HG02623 (cell line): Measurements from ENCODE around the gene POC1B.

ENCODE experiments used
- ATAC-seq: cut with Tn5 transposase; IDR thresholded peaks from one replicate; pipeline ENCODE4 v1.9.1; 2021; ENCODE audit warnings: moderate library complexity; ENCODE audit not compliant: unreplicated experiment

The POC1B gene

DNA sequence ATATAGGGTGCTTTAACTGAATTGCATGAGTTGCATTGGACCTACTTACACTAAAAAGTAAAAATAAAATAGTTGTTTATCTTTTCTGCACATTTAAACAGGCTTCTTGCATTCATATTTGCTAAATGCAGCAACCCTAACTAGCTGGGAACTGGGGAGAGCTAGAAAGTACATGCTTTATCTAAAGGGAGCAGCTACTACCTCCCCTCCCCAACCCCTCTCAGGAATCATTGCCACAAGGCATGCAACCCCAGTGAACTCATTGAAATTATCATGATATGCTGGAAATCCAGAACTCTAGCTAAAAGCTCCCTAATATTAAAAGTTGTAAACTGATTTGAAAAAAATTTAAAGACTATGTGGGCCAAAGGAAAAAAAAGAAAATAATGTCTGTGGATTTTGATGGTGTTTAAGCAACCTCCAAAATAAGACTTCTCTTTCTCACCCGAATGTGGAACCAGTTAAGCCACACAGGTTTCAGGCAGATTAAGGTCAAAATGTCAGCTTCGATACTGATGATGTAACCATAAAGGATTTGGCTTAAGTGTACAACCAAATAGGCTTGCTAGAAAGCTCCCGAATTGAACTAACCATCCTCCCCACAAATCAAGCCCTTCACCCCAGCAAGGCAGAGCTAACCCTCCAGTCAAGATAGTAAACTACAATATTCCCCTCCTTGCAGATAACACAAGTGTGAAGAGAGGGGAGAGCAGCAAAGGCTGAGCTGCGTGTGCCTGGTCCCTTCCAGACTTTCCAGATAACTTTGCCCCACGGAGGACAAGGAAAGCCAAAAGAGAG lies 13.8 kb upstream of the POC1B start:
- ATAC-seq, result no peak

DNA sequence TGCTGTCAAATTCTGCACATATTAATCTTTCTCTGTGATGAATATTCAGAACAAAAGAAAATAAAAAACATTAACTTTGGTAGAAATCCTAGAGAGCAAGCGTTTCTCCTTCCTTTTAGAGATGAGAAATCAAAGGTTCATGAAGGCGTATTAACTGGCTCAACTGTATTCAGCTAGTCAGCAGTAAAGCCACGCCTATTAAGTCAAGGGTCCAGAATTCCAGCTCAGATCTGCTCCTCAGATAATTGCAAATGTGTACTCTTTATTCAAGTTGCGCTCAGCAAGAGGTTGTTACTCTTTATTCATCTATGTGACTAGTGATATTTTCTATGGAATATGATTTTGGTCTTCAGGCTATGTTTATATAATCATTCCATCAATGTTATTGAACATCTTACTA lies 13.1 kb upstream of the POC1B start:
- ATAC-seq, result no peak

DNA sequence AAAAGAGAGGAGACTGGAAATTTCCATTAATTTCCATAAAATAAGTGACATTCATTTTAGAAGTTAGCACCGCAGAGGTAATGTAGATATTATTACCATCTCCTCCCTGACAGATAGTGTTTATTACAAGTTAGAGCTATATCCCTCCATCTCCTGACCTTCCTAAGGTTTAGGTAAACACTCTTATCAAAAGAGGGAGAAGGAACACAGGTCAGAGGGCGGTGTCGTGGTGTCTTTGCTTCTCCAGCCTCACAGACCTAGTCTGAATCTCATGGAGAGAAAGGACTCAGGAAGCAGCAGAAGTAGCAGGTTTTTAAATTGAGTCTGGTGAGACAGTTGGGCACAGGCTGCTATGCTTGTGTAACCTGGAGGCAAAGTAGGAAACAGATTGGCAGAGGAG lies 11.5 kb upstream of the POC1B start:
- ATAC-seq, result no peak

DNA sequence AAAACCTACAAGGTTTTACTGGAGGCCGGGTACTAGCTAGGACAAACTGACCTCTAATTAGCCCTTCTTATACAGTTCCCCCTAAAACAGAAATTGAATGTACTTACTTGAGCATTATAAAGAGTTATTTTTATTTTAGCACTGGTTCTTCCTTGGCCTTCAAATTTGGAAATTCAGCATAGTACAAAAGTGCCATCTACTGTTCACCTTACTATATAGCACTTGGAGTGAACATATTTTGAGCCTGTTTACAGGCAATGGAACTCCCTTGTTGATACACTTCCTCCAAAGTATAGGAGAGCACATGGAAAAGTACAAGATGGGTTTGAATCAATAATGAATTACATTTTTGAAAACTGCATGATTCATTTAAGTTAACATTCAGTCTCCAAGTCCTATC lies 3.9 kb upstream of the POC1B start:
- peak; percentile 19 for ATAC-seq

DNA sequence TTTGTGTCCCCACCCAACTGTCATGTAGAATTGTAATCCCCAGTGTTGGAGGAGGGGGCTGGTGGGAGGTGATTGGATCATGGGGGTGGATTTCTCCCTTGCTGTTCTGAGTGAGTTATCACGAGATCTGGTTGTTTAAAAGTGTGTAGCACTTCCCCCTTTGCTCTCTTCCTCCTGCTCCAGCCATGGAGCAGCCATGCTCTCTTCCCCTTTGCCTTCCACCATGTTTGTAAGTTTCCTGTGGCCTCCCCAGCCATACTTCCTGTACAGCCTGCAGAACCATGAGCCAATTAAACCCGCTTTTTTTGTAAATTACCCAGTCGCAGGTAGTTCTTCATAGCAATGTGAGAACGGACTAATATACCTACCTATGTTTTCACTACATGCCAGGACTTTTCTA lies 2.6 kb upstream of the POC1B start:
- ATAC-seq, result no peak

DNA sequence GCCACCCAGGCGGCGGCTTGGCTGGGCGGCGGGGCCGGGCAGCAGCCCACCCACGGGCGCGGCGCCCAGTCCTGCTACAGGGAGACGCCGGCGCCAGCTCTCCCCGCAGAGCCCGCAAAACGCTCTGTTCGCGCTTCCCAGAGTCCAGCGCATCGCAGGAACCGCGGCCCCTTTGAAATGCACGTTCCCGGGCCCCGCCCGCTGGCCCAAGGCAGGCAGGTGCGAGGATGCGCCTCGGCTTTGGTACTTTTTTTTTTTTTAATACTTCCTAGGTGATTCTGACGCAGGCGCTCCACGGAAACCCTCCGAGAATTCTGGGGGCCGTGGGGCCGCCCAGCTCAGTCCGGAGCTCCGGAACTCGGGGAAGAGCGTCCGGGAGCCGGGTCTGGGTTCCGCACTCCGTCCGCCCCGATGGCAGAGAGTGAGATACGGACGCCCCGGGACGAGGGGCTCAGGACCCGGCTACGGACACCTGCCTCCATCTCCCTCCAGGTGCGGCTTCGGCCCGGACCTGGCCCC lies 483 bp downstream of the POC1B start:
- peak; percentile 18 for ATAC-seq

DNA sequence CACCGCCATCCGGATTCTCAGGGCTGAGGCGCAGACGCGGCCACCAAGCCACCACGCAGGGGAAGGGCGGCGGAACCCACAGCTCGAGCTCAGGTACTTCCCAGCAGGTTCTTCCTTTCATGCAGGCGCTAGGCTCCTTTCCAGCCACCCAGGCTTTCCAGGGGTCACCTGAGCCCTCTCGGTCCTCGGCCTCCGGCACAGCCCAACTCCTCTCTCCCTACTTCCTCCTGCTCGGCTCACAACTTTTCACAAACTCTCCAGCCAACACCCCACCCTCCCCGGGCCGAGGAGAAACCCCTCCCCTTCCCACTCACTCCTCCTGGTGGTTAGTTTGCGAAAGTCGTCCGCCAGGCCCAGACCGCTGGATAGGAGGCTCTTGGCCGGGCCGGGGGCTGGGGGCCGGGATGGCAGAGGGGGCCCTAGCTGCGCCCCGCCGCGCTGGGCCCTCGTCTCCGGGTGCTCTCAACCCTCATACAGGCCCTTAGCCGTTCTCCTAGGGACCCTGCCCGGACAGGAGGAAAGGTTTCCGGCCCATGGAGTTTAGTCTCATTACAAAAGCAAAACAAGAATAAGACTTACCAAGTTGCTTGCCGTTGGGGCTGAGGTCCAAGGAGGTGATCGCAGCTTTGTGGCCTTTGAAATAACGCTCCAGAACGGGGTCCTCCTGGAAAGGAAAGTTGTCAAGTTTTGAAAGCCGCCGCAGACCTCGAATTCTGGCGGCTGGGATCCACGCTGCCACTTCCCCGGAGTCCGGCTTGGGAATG lies 1.1 kb downstream of the POC1B start, which contains the start of gene GALNT4:
GALNT4 (minus strand) TSS at position 256 of the 764 bp plus-strand sequence; CDS start at position 9, 247 bp downstream.
- peak; percentile 73 for ATAC-seq

DNA sequence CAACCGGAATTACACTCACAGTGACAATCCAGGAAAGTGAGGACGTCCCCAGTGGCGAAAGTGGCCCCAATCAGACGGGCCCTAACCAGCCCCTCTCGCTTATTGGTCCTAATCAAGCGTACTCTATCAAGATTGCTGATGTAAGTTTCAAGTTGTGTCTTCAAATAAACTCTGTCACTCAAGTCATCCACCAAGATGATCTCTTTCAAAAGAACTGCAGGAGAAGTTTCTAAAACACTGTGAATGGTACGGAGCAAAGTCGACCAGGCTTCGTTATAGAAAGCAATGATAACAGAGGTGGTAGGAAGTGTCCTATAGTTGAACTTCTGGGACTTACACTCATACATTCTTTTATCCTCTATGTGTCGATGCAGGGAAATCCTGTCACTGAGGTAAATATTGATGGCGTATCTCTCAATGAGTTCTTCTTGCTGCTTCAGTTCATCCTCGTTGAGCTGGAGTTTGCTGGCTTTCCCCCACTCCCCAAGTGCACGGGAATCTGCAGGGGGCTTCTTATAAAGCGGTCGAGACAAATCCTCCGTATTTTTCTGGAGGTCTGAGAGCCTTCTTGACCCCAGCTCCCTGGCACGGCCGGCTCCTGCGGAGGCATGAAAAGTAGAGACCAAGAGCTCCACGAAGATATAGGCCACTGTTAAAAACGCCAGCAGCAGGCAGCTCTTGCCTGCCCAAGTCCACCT lies 1.9 kb downstream of the POC1B start:
- ATAC-seq, result no peak

DNA sequence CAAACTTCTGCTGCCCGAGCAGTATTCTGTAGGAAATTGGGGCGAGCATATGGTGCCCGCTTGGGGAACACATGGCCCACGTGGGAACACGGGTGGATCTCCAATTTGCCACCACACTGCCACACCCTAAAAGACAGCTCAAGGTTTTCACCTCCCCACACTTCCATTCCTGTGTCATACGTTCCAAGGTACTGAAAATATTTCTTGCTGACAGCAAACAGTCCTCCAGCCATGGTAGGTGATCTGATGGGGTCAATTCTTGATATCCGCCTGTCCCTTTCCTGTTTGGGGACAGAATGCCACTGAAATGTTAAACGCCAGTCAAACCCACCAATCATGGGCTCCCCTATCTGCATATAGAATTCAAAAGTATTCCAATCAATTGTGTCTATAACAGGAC lies 2.5 kb downstream of the POC1B start:
- no peak for ATAC-seq

DNA sequence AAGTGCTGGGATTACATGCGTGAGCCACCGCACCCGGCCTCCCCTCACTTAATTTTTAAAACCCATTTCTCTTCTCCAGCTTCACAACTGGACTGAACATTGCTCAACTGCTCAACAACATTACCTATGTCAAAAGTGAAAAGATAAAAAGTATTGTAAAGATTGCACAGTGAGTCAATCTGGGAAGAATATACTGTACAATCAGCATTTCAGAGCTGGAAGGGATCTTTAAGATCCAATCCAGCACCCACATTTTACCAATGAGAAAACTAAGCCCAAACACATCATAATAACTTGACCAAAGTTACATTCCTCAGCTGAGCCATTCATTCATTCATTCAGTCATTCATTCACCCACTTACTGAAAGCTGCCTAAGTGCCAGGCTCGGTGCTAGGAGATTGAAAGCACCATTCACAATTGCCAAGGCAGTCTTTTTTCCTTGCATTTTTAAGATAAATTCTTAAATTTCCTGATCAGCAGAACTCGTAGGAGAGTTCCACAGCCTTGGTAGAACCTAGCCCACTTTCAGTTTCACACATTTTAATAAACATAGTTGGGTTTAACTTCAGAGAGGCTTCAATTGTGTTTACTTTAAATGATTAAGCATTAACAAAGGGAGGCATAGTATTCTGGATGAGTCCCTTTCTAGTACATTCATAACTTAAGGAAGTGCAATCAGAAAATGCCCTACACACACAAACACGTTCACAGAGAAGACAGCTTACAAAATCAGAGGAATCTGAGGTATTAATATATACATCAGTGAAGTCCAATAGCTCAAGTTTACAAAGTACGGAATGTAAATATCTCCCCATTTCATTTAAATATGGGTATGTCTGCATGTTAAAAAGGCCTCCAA lies 4.3 kb downstream of the POC1B start:
- no peak for ATAC-seq

DNA sequence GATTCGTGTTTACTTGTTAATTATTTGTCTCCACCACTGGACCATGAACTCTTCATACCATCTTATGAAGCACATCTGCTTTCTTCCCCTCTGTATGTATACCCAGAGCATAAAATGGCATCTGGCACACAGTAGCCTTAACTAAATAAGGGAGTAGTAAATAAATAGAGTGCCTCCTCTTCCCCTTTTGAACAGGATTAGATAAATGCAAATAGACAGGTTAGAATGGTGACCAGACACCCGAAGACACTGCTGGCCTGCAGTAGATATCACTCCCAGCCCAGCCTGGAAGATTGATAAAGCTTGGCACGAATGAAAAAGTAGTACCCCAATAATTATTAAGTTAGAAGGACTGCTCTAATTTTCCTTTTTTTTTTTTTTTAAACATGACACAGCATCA lies 8.1 kb downstream of the POC1B start:
- no peak for ATAC-seq

DNA sequence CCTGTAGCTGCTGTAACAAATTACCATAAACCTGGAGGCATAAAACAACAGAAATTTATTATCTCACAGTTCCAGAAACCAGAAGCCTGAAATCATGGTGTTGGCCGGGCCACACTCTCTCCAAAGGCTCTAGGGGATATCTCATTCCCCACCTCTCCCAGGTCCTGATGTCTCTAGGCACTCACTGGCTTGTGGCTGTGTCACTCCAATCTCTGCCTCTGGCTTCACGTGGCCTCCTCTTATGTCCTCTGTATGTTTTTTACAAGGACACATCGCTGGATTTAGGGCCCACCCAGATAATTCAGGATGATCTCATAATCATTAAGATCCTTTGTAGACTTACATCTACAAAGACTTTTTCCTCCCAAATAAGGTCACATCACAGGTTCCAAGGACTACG lies 9.2 kb downstream of the POC1B start:
- no peak for ATAC-seq

DNA sequence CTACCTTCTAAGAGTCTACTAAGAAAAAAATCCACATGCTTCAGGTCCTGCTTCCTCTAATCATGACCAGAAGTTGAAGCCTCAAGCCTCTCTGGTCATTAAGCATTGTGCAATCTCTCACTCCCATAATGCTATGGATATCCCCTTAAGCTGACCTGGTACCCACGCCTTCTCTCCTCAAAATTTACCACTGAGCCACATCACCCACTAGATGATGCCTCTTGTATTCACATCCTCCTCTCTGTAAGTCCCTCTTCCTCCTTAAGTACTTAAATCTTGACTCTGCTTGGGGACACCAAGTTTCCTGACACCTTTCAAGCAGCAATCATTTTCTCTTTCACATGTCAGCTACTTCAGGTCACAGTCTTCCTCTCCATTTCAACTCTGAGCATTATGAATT lies 11.1 kb downstream of the POC1B start:
- ATAC-seq, result peak; percentile 76

DNA sequence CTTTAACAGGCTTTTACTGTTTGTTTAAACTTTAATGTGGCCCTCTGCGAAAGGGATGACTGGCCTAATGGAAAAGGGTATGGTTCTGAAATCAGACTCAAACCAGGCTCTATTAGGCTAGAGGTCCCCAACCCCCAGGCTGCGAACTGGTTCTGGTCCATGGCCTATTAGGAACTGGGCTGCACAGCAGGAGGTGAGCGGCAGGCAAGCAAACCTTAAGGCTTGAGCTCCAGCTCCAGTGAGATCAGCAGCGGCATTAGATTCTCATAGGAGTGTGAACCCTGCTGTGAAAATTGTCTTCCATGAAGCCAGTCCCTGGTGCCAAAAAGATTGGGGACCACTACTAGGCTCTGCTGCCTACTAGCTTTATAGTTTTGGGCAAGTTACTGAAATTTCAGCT lies 12.3 kb downstream of the POC1B start:
- no peak for ATAC-seq

DNA sequence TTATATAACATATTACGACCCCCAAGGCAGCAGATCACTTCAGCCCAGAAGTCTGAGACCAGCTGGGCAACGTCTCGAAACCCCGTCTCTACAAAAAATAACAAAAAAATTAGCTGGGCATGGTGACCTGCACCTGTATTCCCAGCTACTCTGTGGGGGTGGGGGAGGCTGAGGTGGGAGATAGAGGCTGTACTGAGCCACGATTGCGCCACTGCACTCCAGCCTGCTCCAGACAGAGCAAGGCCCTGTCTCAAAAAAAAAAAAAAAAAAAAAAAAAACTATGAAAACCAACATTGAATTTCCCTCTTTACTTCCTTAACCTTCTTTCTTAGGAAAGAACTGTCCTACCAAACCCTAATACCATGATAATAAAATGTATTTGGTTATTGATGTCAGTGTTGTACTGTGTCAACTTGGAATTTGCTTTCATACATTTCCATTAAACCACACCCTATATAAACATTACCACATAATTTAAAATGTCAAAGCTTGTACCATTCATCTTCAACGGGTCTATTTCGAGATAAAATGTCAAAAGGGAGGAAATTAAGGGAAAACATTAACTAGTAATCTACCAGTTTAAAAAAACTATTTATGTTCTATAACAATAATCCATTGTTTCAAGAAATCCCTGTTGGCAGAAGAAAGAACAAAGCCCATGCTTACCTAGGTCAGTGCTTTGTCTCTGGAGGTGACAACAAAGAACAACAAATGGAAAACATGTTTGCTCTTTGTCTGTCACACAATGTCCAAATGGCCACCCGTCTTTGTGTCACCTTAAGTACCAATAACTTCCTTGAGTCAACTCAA lies 18.6 kb downstream of the POC1B start:
- ATAC-seq, result no peak

DNA sequence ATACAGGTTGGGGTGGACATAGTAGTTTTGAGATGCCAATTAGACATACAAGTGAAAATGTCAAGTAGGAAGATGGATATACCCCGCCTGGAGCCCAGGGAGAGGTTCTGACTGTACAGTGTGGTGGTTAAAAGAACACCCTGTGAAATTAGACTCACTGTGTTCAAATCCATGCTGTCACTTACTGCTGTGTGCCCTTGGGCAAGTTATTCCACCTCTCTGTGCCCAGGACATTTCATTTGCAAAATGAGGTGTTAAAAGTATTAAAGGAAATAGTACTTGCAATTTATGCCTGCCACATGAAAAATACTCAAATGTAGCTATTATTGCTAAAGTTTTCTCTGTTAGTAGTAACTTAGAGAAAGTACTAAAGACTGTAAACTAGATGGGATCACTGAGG lies 19.8 kb downstream of the POC1B start:
- ATAC-seq, result no peak

DNA sequence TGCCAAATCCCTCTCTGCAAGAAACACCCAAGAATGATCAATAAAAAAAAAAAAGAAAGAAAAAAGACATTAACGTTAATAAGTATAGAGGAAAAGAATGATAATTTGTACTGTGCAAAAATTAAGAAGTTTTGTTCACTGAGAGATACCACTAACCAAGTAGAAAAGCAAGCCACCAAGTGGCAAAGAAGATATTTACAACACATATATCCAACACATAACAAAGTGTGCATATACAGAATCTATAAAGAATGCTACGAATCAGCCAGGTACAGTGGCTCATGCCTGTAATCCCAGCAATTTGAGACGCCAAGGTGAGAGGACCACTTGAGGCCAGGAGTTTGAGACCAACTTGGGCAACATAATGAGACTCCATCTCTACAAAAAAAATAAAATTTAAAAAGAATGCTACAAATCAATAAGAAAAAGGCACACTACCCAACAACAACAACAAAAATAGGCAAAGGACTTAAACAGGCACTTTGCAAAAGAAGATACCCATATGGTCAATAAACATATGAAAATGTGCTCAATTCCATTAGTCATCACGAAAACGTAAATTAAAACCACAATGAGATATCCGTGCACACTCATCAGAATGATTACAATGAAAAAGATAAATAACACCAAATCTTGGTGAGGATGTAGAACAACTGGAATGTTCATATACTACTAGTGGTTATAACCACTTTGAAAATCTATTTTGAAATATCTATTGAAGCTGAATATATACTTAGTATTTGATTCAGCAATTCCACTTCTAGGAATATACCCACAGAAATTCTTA lies 21.1 kb downstream of the POC1B start:
- ATAC-seq, result no peak

DNA sequence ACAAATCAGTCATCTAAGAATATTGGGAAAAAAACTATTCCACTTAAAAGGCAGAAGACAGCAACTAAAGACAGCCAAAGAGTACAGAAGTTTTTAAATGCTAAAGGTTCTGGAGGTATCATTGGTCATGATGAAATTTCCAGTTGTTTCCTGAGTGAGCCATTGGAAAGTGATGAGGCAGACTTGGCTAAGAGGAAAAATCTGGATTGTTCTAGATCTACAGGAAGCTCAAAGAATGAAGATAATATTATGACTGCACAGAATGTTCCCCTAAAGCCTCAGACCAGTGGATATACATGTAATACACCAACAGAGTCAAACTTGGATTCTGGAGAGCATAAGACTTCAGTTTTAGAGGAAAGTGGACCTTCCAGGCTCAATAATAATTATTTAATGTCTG lies 24.1 kb downstream of the POC1B start:
- no peak for ATAC-seq

DNA sequence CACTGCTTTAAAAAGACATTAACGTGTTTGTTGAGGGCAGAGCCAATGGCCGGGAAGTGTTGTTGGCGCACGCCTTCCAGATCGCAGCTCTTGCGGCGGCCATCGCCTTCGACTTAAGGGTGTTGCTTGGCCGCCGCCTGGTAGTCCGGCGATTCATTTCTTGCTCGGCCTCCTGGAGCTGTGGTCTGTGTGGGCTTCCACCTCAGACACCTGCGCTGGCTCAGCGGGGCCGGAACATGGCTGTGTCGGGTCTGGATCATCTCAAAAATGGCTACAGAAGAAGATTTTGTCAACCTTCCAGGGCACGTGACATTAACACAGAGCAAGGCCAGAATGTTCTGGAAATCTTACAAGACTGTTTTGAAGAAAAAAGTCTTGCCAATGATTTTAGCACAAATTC lies 26.0 kb downstream of the POC1B start:
- ATAC-seq, result no peak
